ENCODE measurements around the gene CLDN10. TPM values are rescaled to one million over a fixed set of nuclear protein-coding genes. Genes with fewer than 3 reads are reported as not detected.

Gene CLDN10
- polyA plus RNA-seq, 1 donor from 2014 or later, result not detected

- H3K9me3 ChIP-seq (ENCODE audit: low read length), result no peaks in the 10 kb centered on the region
- no peaks in the 10 kb centered on the region for H4K20me1 ChIP-seq (ENCODE audit: insufficient read depth)
Measured at GRCh38 chr13:95573221-95573620, 20.7 kb downstream of the CLDN10 start.

GRCh38 chr13:95579303-95579702, 26.8 kb downstream of the CLDN10 start:
- no peak for TF ChIP-seq EP300 (conservative IDR thresholded peaks at IDR 0.05; ENCODE audit: poor library complexity, severe bottlenecking)
- Histone ChIP-seq H3K36me3 (ENCODE audit: insufficient read depth, low read length) (no peaks in the 10 kb centered on the region), H3K9me3 (ENCODE audit: low read length) (no peaks in the 10 kb centered on the region), H3F3A (ENCODE audit: insufficient read depth, low read length, poor library complexity, severe bottlenecking) (no peaks in the 10 kb centered on the region), H2AFZ (ENCODE audit: low read depth, low read length) (no peak overlapping the region), H3K4me3 (ENCODE audit: low read length) (no peak overlapping the region), H3K79me2 (replicated peaks; ENCODE audit: insufficient read depth, low read length) (no peaks in the 10 kb centered on the region), H3K4me2 (ENCODE audit: low read length) (no peak overlapping the region), H3K9me2 (ENCODE audit: insufficient read depth, low read length) (no peaks in the 10 kb centered on the region), H3K9ac (ENCODE audit: low read length) (no peak overlapping the region), H3K27me3 (ENCODE audit: insufficient read depth, low read depth, low read length) (no peaks in the 10 kb centered on the region), H4K20me1 (ENCODE audit: insufficient read depth) (no peaks in the 10 kb centered on the region), H3K27ac (ENCODE audit: low read length) (no peak overlapping the region)

More at GRCh38 chr13:95573221-95573620, 20.7 kb downstream of the CLDN10 start:
- Histone ChIP-seq H3F3A (ENCODE audit: insufficient read depth, low read length, poor library complexity, severe bottlenecking) (no peaks in the 10 kb centered on the region), H3K9me2 (ENCODE audit: insufficient read depth, low read length) (no peaks in the 10 kb centered on the region), H3K4me2 (ENCODE audit: low read length) (no peak overlapping the region), H3K27ac (ENCODE audit: low read length) (no peak overlapping the region), H3K27me3 (ENCODE audit: insufficient read depth, low read depth, low read length) (no peaks in the 10 kb centered on the region), H3K9ac (ENCODE audit: low read length) (no peak overlapping the region), H2AFZ (ENCODE audit: low read depth, low read length) (no peak overlapping the region), H3K4me3 (ENCODE audit: low read length) (no peak overlapping the region), H3K79me2 (replicated peaks; ENCODE audit: insufficient read depth, low read length) (no peaks in the 10 kb centered on the region), H3K36me3 (ENCODE audit: insufficient read depth, low read length) (no peaks in the 10 kb centered on the region)
- TF ChIP-seq EP300 (conservative IDR thresholded peaks at IDR 0.05; ENCODE audit: poor library complexity, severe bottlenecking) (no peak), TAF1 (IDR thresholded peaks at IDR 0.05; ENCODE audit: low read depth) (no peak), REST (IDR thresholded peaks at IDR 0.05; ENCODE audit: borderline replicate concordance) (no peak)

GRCh38 chr13:95585867-95586266, 33.3 kb downstream of the CLDN10 start:
- no peaks in the 10 kb centered on the region for H3K9me2 ChIP-seq (ENCODE audit: insufficient read depth, low read length)
- TF ChIP-seq TAF1 (IDR thresholded peaks at IDR 0.05; ENCODE audit: low read depth) (no peak), POLR2AphosphoS5 (IDR thresholded peaks at IDR 0.05) (no peak), EP300 (conservative IDR thresholded peaks at IDR 0.05; ENCODE audit: poor library complexity, severe bottlenecking) (no peak), EZH2 (IDR thresholded peaks at IDR 0.05; ENCODE audit: borderline replicate concordance, insufficient read depth, low read length, poor library complexity, severe bottlenecking) (no peak), SMC3 (conservative IDR thresholded peaks at IDR 0.05; ENCODE audit: poor library complexity) (no peak)
- H3K4me3 ChIP-seq (ENCODE audit: low read length), result no peak overlapping the region
- no peak overlapping the region for H2AFZ ChIP-seq (ENCODE audit: low read depth, low read length)
- H3K9me3 ChIP-seq (ENCODE audit: low read length), result no peaks in the 10 kb centered on the region
- peaks cover 17% of the 10 kb centered on the region for H3K36me3 ChIP-seq (ENCODE audit: insufficient read depth, low read length)
- H3K79me2 ChIP-seq (replicated peaks; ENCODE audit: insufficient read depth, low read length), result no peaks in the 10 kb centered on the region
- no peaks in the 10 kb centered on the region for H3K27me3 ChIP-seq (ENCODE audit: insufficient read depth, low read depth, low read length)
- H3F3A ChIP-seq (ENCODE audit: insufficient read depth, low read length, poor library complexity, severe bottlenecking), result no peaks in the 10 kb centered on the region
- H4K20me1 ChIP-seq (ENCODE audit: insufficient read depth), result no peaks in the 10 kb centered on the region
- no peak overlapping the region for H3K4me2 ChIP-seq (ENCODE audit: low read length)
- no peak overlapping the region for H3K9ac ChIP-seq (ENCODE audit: low read length)
- no peak overlapping the region for H3K27ac ChIP-seq (ENCODE audit: low read length)

- Histone ChIP-seq H4K20me1 (ENCODE audit: insufficient read depth) (no peaks in the 10 kb centered on the region), H3K36me3 (ENCODE audit: insufficient read depth, low read length) (peaks cover 17% of the 10 kb centered on the region), H3K4me3 (ENCODE audit: low read length) (no peak overlapping the region), H3K9ac (ENCODE audit: low read length) (no peak overlapping the region), H3K4me2 (ENCODE audit: low read length) (no peak overlapping the region), H3K27ac (ENCODE audit: low read length) (no peak overlapping the region), H2AFZ (ENCODE audit: low read depth, low read length) (no peak overlapping the region), H3K9me2 (ENCODE audit: insufficient read depth, low read length) (no peaks in the 10 kb centered on the region), H3K9me3 (ENCODE audit: low read length) (no peaks in the 10 kb centered on the region), H3F3A (ENCODE audit: insufficient read depth, low read length, poor library complexity, severe bottlenecking) (no peaks in the 10 kb centered on the region), H3K79me2 (replicated peaks; ENCODE audit: insufficient read depth, low read length) (no peaks in the 10 kb centered on the region), H3K27me3 (ENCODE audit: insufficient read depth, low read depth, low read length) (no peaks in the 10 kb centered on the region)
- no peak for TF ChIP-seq EP300 (conservative IDR thresholded peaks at IDR 0.05; ENCODE audit: poor library complexity, severe bottlenecking)
- no peak for TF ChIP-seq TAF1 (IDR thresholded peaks at IDR 0.05; ENCODE audit: low read depth)
- no peak for TF ChIP-seq MXI1 (conservative IDR thresholded peaks at IDR 0.05; ENCODE audit: poor library complexity, severe bottlenecking)
- no peak for TF ChIP-seq EZH2 (IDR thresholded peaks at IDR 0.05; ENCODE audit: borderline replicate concordance, insufficient read depth, low read length, poor library complexity, severe bottlenecking)
- no peak for TF ChIP-seq POLR2AphosphoS5 (IDR thresholded peaks at IDR 0.05)
- TF ChIP-seq CTCF (IDR thresholded peaks at IDR 0.05; ENCODE audit: poor library complexity, severe bottlenecking), result no peak
- TF ChIP-seq RAD21 (conservative IDR thresholded peaks at IDR 0.05), result no peak
- no peak for TF ChIP-seq SMC3 (conservative IDR thresholded peaks at IDR 0.05; ENCODE audit: poor library complexity)
Measured at GRCh38 chr13:95588134-95588533, 35.6 kb downstream of the CLDN10 start.
